Measurements from ENCODE around the gene ASZ1.

Gene ASZ1

DNA sequence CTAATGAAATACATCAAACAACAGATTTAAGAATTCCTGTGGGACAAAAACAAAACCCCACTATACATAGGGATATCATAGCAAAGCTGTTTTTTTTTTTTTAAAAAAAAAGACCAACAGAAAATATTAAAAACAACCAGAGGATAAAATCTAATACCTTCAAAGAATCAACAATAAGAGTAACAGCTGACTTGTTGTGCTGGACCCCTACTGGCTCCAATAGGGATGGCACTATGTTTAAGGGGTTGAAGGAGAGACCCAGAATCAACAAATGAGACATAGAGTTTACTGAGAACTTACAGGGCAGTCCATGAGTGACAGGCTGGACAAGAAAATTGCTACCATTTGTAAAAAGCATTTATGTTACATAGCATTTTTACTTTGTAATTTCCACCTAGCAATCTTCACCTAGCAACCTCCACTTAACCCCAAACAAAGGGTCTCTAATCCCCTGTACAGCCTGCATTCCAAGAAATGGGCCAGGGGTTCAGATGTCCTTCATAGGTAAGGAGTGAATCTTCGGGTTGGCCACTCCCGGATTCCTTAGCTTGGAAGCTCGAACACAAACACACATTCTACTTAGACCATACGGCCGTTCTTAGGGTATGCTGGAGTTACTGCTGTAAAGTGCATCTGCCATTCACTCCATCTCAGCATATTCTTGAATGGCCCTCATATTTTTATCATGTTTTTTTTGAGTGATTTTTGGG lies 25.8 kb downstream of the ASZ1 start:
- Histone ChIP-seq H3K79me2 (ENCODE audit: insufficient read depth, low read length) (no peaks in the 10 kb centered on the region), H3K27ac (ENCODE audit: low read length) (no peak overlapping the region), H3K27me3 (ENCODE audit: insufficient read depth, low read length, poor library complexity) (no peaks in the 10 kb centered on the region), H3K9me3 (ENCODE audit: insufficient read depth, low read length, severe bottlenecking) (no peaks in the 10 kb centered on the region), H2AFZ (ENCODE audit: low read depth, low read length) (no peak overlapping the region), H3K4me2 (ENCODE audit: insufficient read depth, low read length) (no peak overlapping the region), H3K36me3 (ENCODE audit: insufficient read depth, low read length) (no peaks in the 10 kb centered on the region), H3K9ac (ENCODE audit: low read depth, low read length) (no peak overlapping the region), H3K4me3 (ENCODE audit: low read depth in 1 of 2, low read length in 2 of 2) (no peak overlapping the region), H3K4me1 (ENCODE audit: insufficient read depth, low read length) (peaks cover 5% of the 10 kb centered on the region; the same call in 1 of the 2 replicates), H4K20me1 (ENCODE audit: insufficient read depth, low read length) (no peaks in the 10 kb centered on the region)
- peak; percentile 63 for ATAC-seq (ENCODE audit: insufficient read depth, low read depth)
- no peak for DNase-seq
- no peak for TF ChIP-seq EZH2 (IDR thresholded peaks at IDR 0.05; ENCODE audit: borderline replicate concordance, low read depth, low read length, severe bottlenecking)
- TF ChIP-seq, protein P1, sequence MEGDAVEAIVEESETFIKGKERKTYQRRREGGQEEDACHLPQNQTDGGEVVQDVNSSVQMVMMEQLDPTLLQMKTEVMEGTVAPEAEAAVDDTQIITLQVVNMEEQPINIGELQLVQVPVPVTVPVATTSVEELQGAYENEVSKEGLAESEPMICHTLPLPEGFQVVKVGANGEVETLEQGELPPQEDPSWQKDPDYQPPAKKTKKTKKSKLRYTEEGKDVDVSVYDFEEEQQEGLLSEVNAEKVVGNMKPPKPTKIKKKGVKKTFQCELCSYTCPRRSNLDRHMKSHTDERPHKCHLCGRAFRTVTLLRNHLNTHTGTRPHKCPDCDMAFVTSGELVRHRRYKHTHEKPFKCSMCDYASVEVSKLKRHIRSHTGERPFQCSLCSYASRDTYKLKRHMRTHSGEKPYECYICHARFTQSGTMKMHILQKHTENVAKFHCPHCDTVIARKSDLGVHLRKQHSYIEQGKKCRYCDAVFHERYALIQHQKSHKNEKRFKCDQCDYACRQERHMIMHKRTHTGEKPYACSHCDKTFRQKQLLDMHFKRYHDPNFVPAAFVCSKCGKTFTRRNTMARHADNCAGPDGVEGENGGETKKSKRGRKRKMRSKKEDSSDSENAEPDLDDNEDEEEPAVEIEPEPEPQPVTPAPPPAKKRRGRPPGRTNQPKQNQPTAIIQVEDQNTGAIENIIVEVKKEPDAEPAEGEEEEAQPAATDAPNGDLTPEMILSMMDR (IDR thresholded peaks at IDR 0.05; ENCODE audit: borderline replicate concordance, extremely low read depth, low read length, poor library complexity, severe bottlenecking) = peak; percentile 45

- peaks cover 5% of the 10 kb centered on the region; the same call in 1 of the 2 replicates for H3K4me1 ChIP-seq (ENCODE audit: insufficient read depth, low read length)
- no peak overlapping the region for H3K27ac ChIP-seq (ENCODE audit: low read length)
- no peaks in the 10 kb centered on the region for H4K20me1 ChIP-seq (ENCODE audit: insufficient read depth, low read length)
- no peak overlapping the region for H3K4me3 ChIP-seq (ENCODE audit: low read depth in 1 of 2, low read length in 2 of 2)
- H3K27me3 ChIP-seq (ENCODE audit: insufficient read depth, low read length, poor library complexity) = no peaks in the 10 kb centered on the region
- H3K36me3 ChIP-seq (ENCODE audit: insufficient read depth, low read length) = no peaks in the 10 kb centered on the region
- peak overlapping the region; percentile 10; the same call in 1 of the 2 replicates for H3K9ac ChIP-seq (ENCODE audit: low read depth, low read length)
- TF ChIP-seq EZH2 (IDR thresholded peaks at IDR 0.05; ENCODE audit: borderline replicate concordance, low read depth, low read length, severe bottlenecking) = no peak
- TF ChIP-seq, protein P1 (IDR thresholded peaks at IDR 0.05; ENCODE audit: borderline replicate concordance, extremely low read depth, low read length, poor library complexity, severe bottlenecking) = peak; percentile 67
- no peak overlapping the region for H3K4me2 ChIP-seq (ENCODE audit: insufficient read depth, low read length)
- H3K9me3 ChIP-seq (ENCODE audit: insufficient read depth, low read length, severe bottlenecking) = no peaks in the 10 kb centered on the region
- ATAC-seq (ENCODE audit: insufficient read depth, low read depth) = 0 out of 3 replicates have a peak, but pooled peaks have one; percentile 49
- no peak for DNase-seq
- peak overlapping the region; percentile 53; the same call in 1 of the 2 replicates for H2AFZ ChIP-seq (ENCODE audit: low read depth, low read length)
- H3K79me2 ChIP-seq (ENCODE audit: insufficient read depth, low read length) = no peaks in the 10 kb centered on the region
These were observed 27.4 kb downstream of the ASZ1 start for GRCh38 chr7:117399820-117400422.

GRCh38 chr7:117395743-117396142 lies 31.6 kb downstream of the ASZ1 start:
- Histone ChIP-seq H4K20me1 (ENCODE audit: insufficient read depth, low read length) (no peaks in the 10 kb centered on the region), H3K9me3 (ENCODE audit: insufficient read depth, low read length, severe bottlenecking) (no peaks in the 10 kb centered on the region), H3K27ac (ENCODE audit: low read length) (no peak overlapping the region), H3K9ac (ENCODE audit: low read depth, low read length) (no peak overlapping the region), H3K36me3 (ENCODE audit: insufficient read depth, low read length) (no peaks in the 10 kb centered on the region), H3K27me3 (ENCODE audit: insufficient read depth, low read length, poor library complexity) (no peaks in the 10 kb centered on the region), H3K4me2 (ENCODE audit: insufficient read depth, low read length) (no peak overlapping the region), H3K4me1 (ENCODE audit: insufficient read depth, low read length) (peaks cover 5% of the 10 kb centered on the region; the same call in 1 of the 2 replicates), H3K4me3 (ENCODE audit: low read depth in 1 of 2, low read length in 2 of 2) (no peak overlapping the region), H2AFZ (ENCODE audit: low read depth, low read length) (no peak overlapping the region), H3K79me2 (ENCODE audit: insufficient read depth, low read length) (no peaks in the 10 kb centered on the region)
- DNase-seq = no peak
- no peak for ATAC-seq (ENCODE audit: insufficient read depth, low read depth)
- no peak for TF ChIP-seq EZH2 (IDR thresholded peaks at IDR 0.05; ENCODE audit: borderline replicate concordance, low read depth, low read length, severe bottlenecking)
- TF ChIP-seq, protein P1 (IDR thresholded peaks at IDR 0.05; ENCODE audit: borderline replicate concordance, extremely low read depth, low read length, poor library complexity, severe bottlenecking) = no peak

Measured in DND-41 (cell line).